ENCODE results near the gene HMGCR. TPM values are rescaled to one million over a fixed set of nuclear protein-coding genes. Genes with fewer than 3 reads are reported as not detected.

Gene HMGCR
- total RNA-seq, 1 experiment from 2014 or later = 178 TPM

DNA sequence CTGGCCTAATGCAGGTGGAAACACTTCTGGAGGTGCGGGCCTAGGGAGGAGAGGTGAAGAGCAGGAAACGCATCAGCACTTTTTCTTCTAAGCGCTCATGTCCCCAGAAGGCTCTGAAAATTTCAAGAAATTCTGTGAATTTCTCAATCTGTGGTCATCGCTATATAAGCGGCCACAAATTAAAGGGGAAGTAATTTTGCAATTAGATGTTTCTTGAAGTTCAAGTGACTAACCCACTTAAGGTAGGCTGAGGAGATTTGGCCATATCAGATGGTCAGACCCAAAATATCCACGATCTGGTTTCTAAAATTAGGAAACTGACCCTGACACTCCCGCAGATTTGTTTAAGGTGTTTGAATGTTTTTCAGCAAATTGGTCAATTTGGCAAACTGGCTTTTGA, 16.6 kb upstream of the HMGCR start:
- no peak overlapping the region for H2AFZ ChIP-seq (ENCODE audit: low read length)
- no peaks in the 10 kb centered on the region for H3K23me2 ChIP-seq (ENCODE audit: insufficient read length, low read depth, low read length, poor library complexity, severe bottlenecking)
- H3K4me2 ChIP-seq (ENCODE audit: insufficient read depth, insufficient read length, low read length) = no peak overlapping the region
- no peak overlapping the region for H2BK5ac ChIP-seq (ENCODE audit: insufficient read length, low read length)
- no peak overlapping the region for H3K23ac ChIP-seq (ENCODE audit: insufficient read length, low read depth, low read length)
- no peak overlapping the region for H3K56ac ChIP-seq (ENCODE audit: insufficient read length, low read depth, low read length)
- Mint-ChIP-seq H3K9me3 (peaks cover 0 to 3% of the 10 kb centered on the region in 2 experiments; a peak in 1 of 5 replicates), H3K4me1 (peaks cover 32 to 39% of the 10 kb centered on the region in 2 experiments), H3K27ac (peak overlapping the region in 1 of 3 experiments; percentile 93; a peak in 4 of 7 replicates), H3K4me3 (no peak overlapping the region), H3K27me3 (ENCODE audit: low read depth) (no peaks in the 10 kb centered on the region), H3K36me3 (ENCODE audit: insufficient read depth in 1 of 3, low read depth in 3 of 3) (peaks cover 0 to 2% (median 0%) of the 10 kb centered on the region in 3 experiments; a peak in 1 of 7 replicates)
- WGBS (ENCODE audit: extremely low coverage, insufficient read length, low lambda C conversion rate) = no CpG with 5 or more reads among the region's 7 CpGs
- no peak for TF ChIP-seq CTCF (conservative IDR thresholded peaks at IDR 0.05)
- H3K79me2 ChIP-seq (ENCODE audit: insufficient read depth, low read length) = no peaks in the 10 kb centered on the region
- no peak overlapping the region for H3K14ac ChIP-seq (ENCODE audit: insufficient read depth, low read length)
- H4K20me1 ChIP-seq (ENCODE audit: control insufficient read depth, insufficient read depth, insufficient read length) = no peaks in the 10 kb centered on the region
- no peak overlapping the region for H3K4ac ChIP-seq (ENCODE audit: low read depth, low read length)
- no peak overlapping the region for H3K18ac ChIP-seq (ENCODE audit: insufficient read length, low read depth, low read length)
- no peaks in the 10 kb centered on the region for H3K27me3 ChIP-seq (ENCODE audit: insufficient read depth, low read length)
- H3K79me1 ChIP-seq (ENCODE audit: insufficient read depth, low read depth, low read length, poor library complexity, severe bottlenecking) = no peaks in the 10 kb centered on the region
- no peak for DNase-seq
- peak overlapping the region; percentile 51 for H3K27ac ChIP-seq (ENCODE audit: insufficient read length, low read depth, low read length)
- H2AK5ac ChIP-seq (ENCODE audit: insufficient read length, low read length) = no peak overlapping the region
- H2BK120ac ChIP-seq (ENCODE audit: low read depth, low read length, poor library complexity, severe bottlenecking) = no peak overlapping the region
- H2BK15ac ChIP-seq (ENCODE audit: low read depth, low read length) = no peak overlapping the region
- H3K9ac ChIP-seq (ENCODE audit: extremely low read depth, insufficient read length, low read length) = no peak overlapping the region
- no peak overlapping the region for H4K5ac ChIP-seq (ENCODE audit: insufficient read length, low read depth, low read length)
- no peak overlapping the region for H4K91ac ChIP-seq (ENCODE audit: insufficient read length, low read depth, low read length)
- H2BK20ac ChIP-seq (ENCODE audit: low read depth, low read length, poor library complexity, severe bottlenecking) = peak overlapping the region; percentile 93
- H2BK12ac ChIP-seq (ENCODE audit: insufficient read length, low read depth, low read length) = peak overlapping the region; percentile 79
- no peak overlapping the region for H4K8ac ChIP-seq (replicated peaks; ENCODE audit: insufficient read length, low read depth, low read length)
- H3K9me3 ChIP-seq (ENCODE audit: control insufficient read depth, low read depth, low read length) = no peaks in the 10 kb centered on the region
- peak overlapping the region; percentile 29 for H3T11ph ChIP-seq (ENCODE audit: low read length)
- peaks cover 11% of the 10 kb centered on the region for H3K4me1 ChIP-seq (ENCODE audit: insufficient read depth, low read length)
